ENCODE results near the gene CCR2.

- no peak for TF ChIP-seq CTCF (conservative IDR thresholded peaks at IDR 0.05)
- no peak for TF ChIP-seq ZFX (IDR thresholded peaks at IDR 0.05)
These were observed 51.5 kb downstream of the CCR2 start for GRCh38 chr3:46405301-46406019.
